Activated CD4-positive, alpha-beta T cell treated with anti-CD3 and anti-CD28 coated beads, Interleukin-2, Interleukin-4, amounts not matched to agents 100 ng/mL and 50 ng/mL, durations not matched to agents 16 hours and 8 hours (primary cell): ENCODE results near the gene PCDHA11.
"Not testable (repeated sequence)": the region's sequence is repeated elsewhere in the genome, so short reads cannot be mapped to it uniquely, and the experiment has no call there.

Experiments used
- DNase-seq: peaks from one replicate; pipeline ENCODE4 v3.0.0-alpha.2; 2020; ENCODE audit warnings: low spot score

PCDHA11 gene

GRCh38 chr5:140855772-140856674, 12.7 kb upstream of the PCDHA11 start, which contains the start of gene PCDHA10:
Gene PCDHA10 (plus strand): TSS chr5:140855897. CDS start chr5:140856049, 152 bp downstream.
- DNase-seq = no peak

- no peak for DNase-seq
Observed at GRCh38 chr5:140857177-140857986, 11.4 kb upstream of the PCDHA11 start.

GRCh38 chr5:140857987-140858240, 10.8 kb upstream of the PCDHA11 start:
- no peak for DNase-seq

GRCh38 chr5:140862441-140863295, 6.1 kb upstream of the PCDHA11 start:
- DNase-seq = no peak

- no peak for DNase-seq
Observed at GRCh38 chr5:140869555-140869886, 764 bp downstream of the PCDHA11 start.

- DNase-seq = no peak
Observed at GRCh38 chr5:140870221-140871201, 1.8 kb downstream of the PCDHA11 start.

- DNase-seq = no peak
Observed at GRCh38 chr5:140875085-140876065, 6.6 kb downstream of the PCDHA11 start, which contains the start of gene PCDHA12. Gene PCDHA12 (plus strand): TSS chr5:140875308. CDS start chr5:140875473, 165 bp downstream.

GRCh38 chr5:140876541-140877261, 7.9 kb downstream of the PCDHA11 start:
- DNase-seq = not testable (repeated sequence)

- DNase-seq = no peak
Observed at GRCh38 chr5:140877262-140877581, 8.5 kb downstream of the PCDHA11 start.

GRCh38 chr5:140881889-140882590, 13.3 kb downstream of the PCDHA11 start, which contains the start of gene PCDHA13:
Gene PCDHA13 (plus strand): TSS chr5:140882124. CDS start chr5:140882269, 145 bp downstream.
- DNase-seq = no peak

- no peak for DNase-seq
Observed at GRCh38 chr5:140882591-140882899, 13.8 kb downstream of the PCDHA11 start.

- no peak for DNase-seq
Observed at GRCh38 chr5:140883373-140883772, 14.6 kb downstream of the PCDHA11 start.

GRCh38 chr5:140883927-140884697, 15.4 kb downstream of the PCDHA11 start:
- no peak for DNase-seq

- no peak for DNase-seq
Observed at GRCh38 chr5:140916325-140916724, 47.6 kb downstream of the PCDHA11 start.
